ENCODE results near the gene TSPAN7.

GRCh38 chrX:38678821-38679220 is 117.5 kb downstream of the TSPAN7 start:
- TF ChIP-seq GATA3 (IDR thresholded peaks at IDR 0.05; ENCODE audit: low read depth, low read length) = no peak
- TF ChIP-seq GATA2 (IDR thresholded peaks at IDR 0.05; ENCODE audit: low read depth, low read length) = no peak

Measured in SH-SY5Y (cell line).